GM13976 (cell line): Measurements from ENCODE around the gene FMO1.
"Not testable (repeated sequence)": the region's sequence is repeated elsewhere in the genome, so short reads cannot be mapped to it uniquely, and the experiment has no call there.

Source experiments
- DNase-seq: peaks from one replicate; pipeline ENCODE4 v3.0.0; 2012; ENCODE audit warnings: low spot score
- in situ Hi-C: fragments of 300-500 bp; cut with MboI; formaldehyde crosslinking; loops from one replicate; pipeline ENCODE4 v1.12.0; 2022; ENCODE audit warnings: low sequenced_read_pairs, mixed read lengths, inconsistent platforms; ENCODE audit not compliant: unreplicated experiment
- TF ChIP-seq, protein P1 (sequence below): IDR thresholded peaks from 2 replicates; pipeline ENCODE4 v1.5.1; 2012; ENCODE audit warnings: borderline replicate concordance, mild to moderate bottlenecking; ENCODE audit not compliant: insufficient read depth; ENCODE audit errors: extremely low read depth, missing control alignments, control extremely low read depth

The FMO1 gene

DNA sequence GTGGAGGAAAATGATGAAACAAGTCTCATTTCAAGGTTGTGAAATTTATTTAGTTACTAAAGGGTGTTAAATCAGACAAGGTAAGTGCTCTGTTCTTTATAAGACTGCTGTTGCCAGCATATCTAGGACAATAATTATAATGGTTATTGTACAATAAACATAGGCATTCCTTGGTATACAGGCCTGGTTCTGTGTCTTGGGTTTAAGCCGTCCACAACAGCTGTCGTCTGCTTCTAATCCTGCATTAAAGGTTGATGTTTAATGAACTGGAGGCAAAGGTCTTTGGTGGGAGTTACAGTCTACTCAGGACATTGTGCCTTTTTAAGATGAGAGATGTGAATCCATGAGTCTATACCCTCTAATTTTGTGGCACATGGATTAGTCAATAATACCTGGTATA lies 42.3 kb downstream of the FMO1 start:
- no peak for DNase-seq
- in situ Hi-C loops: no loop called here
- TF ChIP-seq, protein P1, sequence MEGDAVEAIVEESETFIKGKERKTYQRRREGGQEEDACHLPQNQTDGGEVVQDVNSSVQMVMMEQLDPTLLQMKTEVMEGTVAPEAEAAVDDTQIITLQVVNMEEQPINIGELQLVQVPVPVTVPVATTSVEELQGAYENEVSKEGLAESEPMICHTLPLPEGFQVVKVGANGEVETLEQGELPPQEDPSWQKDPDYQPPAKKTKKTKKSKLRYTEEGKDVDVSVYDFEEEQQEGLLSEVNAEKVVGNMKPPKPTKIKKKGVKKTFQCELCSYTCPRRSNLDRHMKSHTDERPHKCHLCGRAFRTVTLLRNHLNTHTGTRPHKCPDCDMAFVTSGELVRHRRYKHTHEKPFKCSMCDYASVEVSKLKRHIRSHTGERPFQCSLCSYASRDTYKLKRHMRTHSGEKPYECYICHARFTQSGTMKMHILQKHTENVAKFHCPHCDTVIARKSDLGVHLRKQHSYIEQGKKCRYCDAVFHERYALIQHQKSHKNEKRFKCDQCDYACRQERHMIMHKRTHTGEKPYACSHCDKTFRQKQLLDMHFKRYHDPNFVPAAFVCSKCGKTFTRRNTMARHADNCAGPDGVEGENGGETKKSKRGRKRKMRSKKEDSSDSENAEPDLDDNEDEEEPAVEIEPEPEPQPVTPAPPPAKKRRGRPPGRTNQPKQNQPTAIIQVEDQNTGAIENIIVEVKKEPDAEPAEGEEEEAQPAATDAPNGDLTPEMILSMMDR: no peak

DNA sequence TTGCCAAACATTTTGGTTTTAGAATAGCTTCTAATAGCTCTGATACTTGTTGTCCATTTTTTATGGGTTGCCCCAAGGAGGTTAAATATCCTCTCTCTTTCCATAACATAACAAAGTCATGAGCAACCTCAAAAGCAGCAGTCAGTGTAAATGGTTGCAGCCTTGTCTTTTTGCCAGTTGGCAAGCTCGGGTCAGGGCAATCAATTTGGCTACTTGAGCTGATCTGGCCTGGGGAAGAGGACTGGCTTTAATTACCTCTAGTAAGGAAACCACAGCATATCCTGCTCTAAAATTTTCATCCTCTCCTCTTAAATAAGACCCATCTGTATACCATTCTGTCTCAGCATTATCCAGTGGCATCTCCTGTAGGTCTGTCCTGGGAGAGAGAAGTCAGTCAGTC lies 44.5 kb downstream of the FMO1 start:
- TF ChIP-seq, protein P1: no peak
- in situ Hi-C loops: no loop called here
- DNase-seq: no peak

DNA sequence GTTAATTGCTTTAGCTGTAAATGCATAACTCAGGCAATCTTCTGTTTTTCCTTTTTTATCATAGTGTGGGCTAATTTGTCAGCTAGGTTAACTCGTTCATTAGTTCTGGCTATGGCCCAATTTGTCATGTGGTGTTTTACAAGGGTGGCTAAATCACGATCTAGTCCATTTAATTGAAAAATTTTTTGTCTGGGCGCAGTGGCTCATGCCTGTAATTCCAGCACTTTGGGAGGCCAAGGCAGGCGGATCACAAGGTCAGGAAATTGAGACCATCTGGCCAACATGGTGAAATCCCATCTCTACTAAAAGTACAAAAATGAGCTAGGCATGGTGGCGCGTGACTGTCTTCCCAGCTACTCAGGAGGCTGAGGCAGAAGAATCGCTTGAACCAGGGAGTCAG lies 47.1 kb downstream of the FMO1 start:
- DNase-seq, in situ Hi-C loops: not testable (repeated sequence)

DNA sequence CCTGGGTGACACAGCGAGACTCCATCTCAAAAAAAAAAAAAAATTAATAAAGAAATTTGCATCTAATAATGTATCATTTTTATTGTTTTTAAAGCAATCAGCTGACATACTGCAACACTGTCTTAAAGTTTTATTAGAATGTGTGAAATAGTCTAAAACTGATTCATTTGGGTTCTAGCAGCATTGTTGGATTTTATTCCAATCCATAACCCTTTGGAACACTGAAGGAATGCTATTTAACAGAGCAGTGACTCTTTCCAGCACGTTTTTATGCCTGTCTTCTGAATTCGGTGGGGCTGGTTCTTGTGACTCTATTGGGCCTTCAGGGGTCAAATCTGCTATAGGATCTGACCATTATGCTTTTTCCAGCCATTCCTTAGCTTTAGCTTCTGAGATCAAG lies 47.5 kb downstream of the FMO1 start:
- in situ Hi-C loops: no loop called here
- no peak for DNase-seq
- TF ChIP-seq, protein P1: no peak

DNA sequence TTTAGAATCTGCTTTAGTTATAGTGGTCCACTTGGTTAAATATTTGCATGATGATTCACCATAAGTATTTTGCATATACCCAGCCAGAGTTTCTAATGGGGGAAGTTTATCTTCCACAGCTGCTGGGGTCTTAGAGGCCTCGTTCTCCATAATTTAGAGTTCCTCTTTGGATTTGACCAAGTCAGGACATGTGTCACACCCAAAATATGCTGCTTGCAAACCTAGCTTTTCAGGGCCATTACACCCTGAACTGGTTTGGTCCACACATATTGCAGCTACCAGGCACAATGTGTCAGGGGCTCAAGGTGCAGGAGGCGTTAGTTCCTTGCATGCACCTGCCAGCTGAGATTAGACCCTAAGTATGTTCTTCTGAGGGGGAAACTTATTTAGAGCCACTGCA lies 48.6 kb downstream of the FMO1 start:
- in situ Hi-C loops: no loop called here
- no peak for DNase-seq
- TF ChIP-seq, protein P1: no peak

DNA sequence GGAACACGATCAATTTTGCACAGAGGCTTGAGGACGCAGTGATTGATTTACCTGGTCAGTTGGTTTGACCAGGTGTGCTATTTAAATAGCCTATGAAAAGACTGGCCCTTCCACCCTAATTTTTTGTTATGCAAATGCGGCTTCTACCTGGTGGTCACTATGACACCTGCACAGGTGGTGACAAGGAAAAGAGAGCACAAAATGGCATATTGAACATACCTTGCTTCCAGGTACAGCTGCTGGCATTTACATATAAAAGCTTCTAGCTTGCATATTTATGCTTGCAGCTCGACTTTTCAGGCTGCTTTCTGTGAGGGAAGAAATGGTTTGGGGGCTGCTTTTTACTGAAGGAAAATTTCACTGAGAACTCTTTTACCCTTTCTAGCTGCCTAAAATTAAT lies 50.4 kb downstream of the FMO1 start:
- TF ChIP-seq, protein P1: no peak
- DNase-seq: no peak
- in situ Hi-C loops: no loop called here

DNA sequence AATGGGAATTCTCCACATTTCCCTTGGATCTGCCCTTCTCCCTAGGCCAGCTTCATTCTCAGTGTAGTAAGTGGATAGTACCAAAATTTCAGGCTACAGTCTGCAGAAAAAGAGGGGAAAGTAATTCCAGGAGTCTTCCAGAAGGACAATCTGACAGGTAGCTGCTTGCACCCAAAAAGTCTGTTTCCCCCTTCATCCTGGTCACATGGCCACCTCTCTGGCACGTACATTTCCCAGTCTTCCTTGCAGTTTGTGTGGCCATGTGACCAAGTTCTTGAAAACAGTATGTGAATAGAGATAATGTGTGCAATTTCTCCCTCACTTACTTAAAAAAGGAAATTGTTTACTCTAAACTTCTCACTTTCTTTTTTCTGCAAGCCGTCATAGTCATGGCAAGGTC lies 51.0 kb downstream of the FMO1 start:
- DNase-seq: no peak
- TF ChIP-seq, protein P1: no peak
- in situ Hi-C loops: no loop called here
